Cardiac muscle cell (in vitro differentiated cells and primary cell): Measurements from ENCODE around the gene PPME1. TPM values are rescaled to one million over a fixed set of nuclear protein-coding genes. Genes with fewer than 3 reads are reported as not detected.
A peak's percentile ranks its signal among the peaks of the same experiment; 100 is the strongest.
"Not testable (repeated sequence)": the region's sequence is repeated elsewhere in the genome, so short reads cannot be mapped to it uniquely, and the experiment has no call there.

ENCODE experiments used
- DNase-seq, 2 donors: peaks; one replicate each; pipeline versions ENCODE4 v3.0.0 to v3.0.0-alpha.2; 2010 to 2017; ENCODE audit warnings: low read depth in 1 of 2, low spot score in 1 of 2
- H3K27ac ChIP-seq: fragments of 200-600 bp; sonication (generic); 2 replicates; pipeline ENCODE4 v1.5.1; 2016
- H3K27me3 ChIP-seq: fragments of 200-600 bp; sonication (generic); 2 replicates; pipeline ENCODE4 v1.6.0; 2016; ENCODE audit warnings: control low read depth
- H3K36me3 ChIP-seq: fragments of 200-600 bp; sonication (generic); 2 replicates; pipeline ENCODE4 v1.5.1; 2016; ENCODE audit warnings: control low read depth
- H3K4me1 ChIP-seq: fragments of 200-600 bp; sonication (generic); 2 replicates; pipeline ENCODE4 v1.8.1; 2017; ENCODE audit warnings: low read depth, mild to moderate bottlenecking, mixed run types
- H3K4me3 ChIP-seq: fragments of 200-600 bp; sonication (generic); 2 replicates; pipeline ENCODE4 v1.5.1; 2016; ENCODE audit warnings: mild to moderate bottlenecking
- H3K9me3 ChIP-seq: fragments of 200-600 bp; sonication (generic); 2 replicates; pipeline ENCODE4 v1.5.1; 2017; ENCODE audit warnings: low read depth, mild to moderate bottlenecking, control low read depth
- polyA plus RNA-seq: library from polyadenylated mRNA; unstranded; fragments of >200 nt; fragmentation: Nextera tagmentation; extraction: Ambion mirVana; gene quantifications from 2 replicates; pipeline ENCODE4 v1.2.1, GENCODE V29; 2016
- total RNA-seq: library from RNA; depleted of rRNA; stranded (reverse); fragments of >200 nt; gene quantifications from 2 replicates; pipeline ENCODE4 v1.2.3, GENCODE V29; 2016
- TF ChIP-seq, protein P1 (sequence below): IDR thresholded peaks from 2 replicates; pipeline ENCODE4 v1.5.1; 2012; ENCODE audit warnings: low read depth, mild to moderate bottlenecking, low read length

PPME1 gene
- total and polyA plus RNA-seq, 2 experiments from 2014 or later, result 55.2 to 109 TPM

DNA sequence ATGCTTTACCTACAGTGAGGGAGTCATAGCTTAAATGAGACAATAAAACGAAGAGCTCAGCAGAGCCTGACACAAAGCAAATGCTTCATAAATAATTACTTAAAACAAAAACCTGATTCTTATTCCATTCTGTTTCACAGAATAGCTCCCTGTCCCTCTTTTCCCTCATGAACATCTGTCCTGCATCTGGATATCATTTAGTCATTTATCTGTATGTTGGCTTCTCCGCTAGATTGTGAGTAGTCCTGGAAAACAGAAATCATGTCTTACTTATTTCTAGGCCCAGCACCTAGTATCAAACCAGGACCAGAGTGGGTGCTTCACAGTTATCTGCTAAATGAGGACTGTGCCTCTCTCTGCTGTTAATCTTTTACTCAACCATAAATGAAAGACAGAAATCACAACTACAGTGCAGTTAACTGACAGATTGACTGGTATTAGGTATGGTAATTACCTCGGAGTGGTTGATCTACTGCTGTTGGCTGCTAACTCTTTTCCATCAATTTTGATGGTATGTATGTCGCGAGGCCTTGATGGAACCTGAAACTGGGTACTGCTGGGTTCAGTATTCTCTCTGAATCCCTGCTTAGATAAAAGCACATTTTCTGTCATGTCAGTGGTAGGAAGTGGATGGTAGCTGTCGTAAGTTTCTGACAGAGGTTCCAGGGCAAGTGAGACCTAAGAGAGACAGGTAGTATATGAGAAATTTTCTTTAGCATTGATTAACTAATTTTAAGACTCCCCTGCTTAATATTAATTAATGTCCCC is 31.8 kb upstream of the PPME1 start:
- no peak for DNase-seq
- no peaks in the 10 kb centered on the region for H3K27me3 ChIP-seq
- no peak overlapping the region for H3K4me3 ChIP-seq
- H3K27ac ChIP-seq, result peak overlapping the region; percentile 96
- TF ChIP-seq, protein P1, sequence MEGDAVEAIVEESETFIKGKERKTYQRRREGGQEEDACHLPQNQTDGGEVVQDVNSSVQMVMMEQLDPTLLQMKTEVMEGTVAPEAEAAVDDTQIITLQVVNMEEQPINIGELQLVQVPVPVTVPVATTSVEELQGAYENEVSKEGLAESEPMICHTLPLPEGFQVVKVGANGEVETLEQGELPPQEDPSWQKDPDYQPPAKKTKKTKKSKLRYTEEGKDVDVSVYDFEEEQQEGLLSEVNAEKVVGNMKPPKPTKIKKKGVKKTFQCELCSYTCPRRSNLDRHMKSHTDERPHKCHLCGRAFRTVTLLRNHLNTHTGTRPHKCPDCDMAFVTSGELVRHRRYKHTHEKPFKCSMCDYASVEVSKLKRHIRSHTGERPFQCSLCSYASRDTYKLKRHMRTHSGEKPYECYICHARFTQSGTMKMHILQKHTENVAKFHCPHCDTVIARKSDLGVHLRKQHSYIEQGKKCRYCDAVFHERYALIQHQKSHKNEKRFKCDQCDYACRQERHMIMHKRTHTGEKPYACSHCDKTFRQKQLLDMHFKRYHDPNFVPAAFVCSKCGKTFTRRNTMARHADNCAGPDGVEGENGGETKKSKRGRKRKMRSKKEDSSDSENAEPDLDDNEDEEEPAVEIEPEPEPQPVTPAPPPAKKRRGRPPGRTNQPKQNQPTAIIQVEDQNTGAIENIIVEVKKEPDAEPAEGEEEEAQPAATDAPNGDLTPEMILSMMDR, result no peak
- no peaks in the 10 kb centered on the region for H3K9me3 ChIP-seq
- H3K36me3 ChIP-seq, result peaks cover 6% of the 10 kb centered on the region
- H3K4me1 ChIP-seq, result peaks cover 19% of the 10 kb centered on the region

DNA sequence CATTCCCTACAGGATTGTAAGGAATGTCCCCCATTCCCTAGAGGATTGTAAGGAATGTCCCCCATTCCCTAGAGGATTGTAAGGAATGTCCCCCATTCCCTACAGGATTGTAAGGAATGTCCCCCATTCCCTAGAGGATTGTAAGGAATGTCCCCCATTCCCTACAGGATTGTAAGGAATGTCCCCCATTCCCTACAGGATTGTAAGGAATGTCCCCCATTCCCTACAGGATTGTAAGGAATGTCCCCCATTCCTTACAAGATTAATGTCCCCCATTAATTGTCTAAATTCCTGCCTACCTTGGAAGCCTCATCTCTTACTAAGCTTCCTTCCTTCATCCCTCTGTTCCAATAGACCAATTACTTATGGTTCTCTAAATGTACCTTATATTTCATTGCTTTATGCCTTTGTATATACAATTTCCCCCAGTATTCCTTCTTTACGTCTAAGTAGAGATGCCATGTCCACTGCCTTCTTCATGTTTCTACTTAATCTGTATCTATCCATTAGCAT is 31.1 kb upstream of the PPME1 start:
- DNase-seq, H3K4me3 ChIP-seq, H3K9me3 ChIP-seq, H3K36me3 ChIP-seq, H3K27me3 ChIP-seq: not testable (repeated sequence)
- H3K27ac ChIP-seq, result peak overlapping the region; percentile 96
- peaks cover 19% of the 10 kb centered on the region for H3K4me1 ChIP-seq

DNA sequence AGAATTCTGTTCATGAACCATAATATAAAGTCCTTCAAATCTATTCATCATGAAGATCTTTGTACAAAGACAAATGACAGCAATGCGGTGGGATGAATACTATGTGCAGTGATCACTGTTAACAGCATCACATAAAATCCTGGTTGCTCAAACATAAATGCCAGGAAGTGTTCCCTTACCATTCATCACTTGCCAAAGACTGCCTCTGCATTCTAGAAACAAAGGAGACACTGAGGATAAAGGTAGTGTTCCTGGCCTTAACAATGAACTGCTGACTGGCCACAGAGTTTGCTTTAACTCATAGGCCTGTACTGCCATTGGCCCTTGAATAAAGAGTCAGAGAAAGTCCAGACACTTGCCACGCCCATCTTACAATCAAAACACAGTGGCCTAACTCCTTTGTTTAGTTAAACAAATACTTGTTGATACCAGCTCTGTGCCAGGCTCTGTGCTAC is 29.8 kb upstream of the PPME1 start:
- TF ChIP-seq, protein P1, result no peak
- no peak overlapping the region for H3K4me3 ChIP-seq
- H3K27ac ChIP-seq, result no peak overlapping the region
- H3K36me3 ChIP-seq, result peaks cover 2% of the 10 kb centered on the region
- no peaks in the 10 kb centered on the region for H3K9me3 ChIP-seq
- no peak for DNase-seq
- H3K27me3 ChIP-seq, result no peaks in the 10 kb centered on the region
- H3K4me1 ChIP-seq, result peaks cover 19% of the 10 kb centered on the region

DNA sequence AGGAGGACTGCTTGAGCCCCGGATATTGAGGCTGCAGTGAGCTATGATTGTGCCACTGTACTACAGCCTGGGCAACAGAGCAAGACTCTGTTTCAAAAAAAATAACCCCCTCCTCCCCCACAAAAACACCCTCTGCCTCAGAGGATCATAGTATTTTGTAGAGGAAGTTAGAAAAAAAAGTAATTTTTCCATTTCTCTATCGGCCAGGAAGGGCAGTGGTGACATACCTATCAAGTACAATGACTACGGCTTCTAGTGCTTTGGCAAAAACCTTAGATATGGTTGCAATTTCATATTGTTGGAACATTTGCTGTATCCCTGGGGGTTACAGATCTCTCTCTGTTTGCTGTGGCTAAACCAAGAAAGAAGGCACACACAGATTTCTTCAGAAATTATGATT is 29.2 kb upstream of the PPME1 start:
- no peak overlapping the region for H3K4me3 ChIP-seq
- no peak for DNase-seq
- no peaks in the 10 kb centered on the region for H3K27me3 ChIP-seq
- H3K36me3 ChIP-seq, result no peaks in the 10 kb centered on the region
- H3K27ac ChIP-seq, result no peak overlapping the region
- H3K4me1 ChIP-seq, result peaks cover 19% of the 10 kb centered on the region
- no peaks in the 10 kb centered on the region for H3K9me3 ChIP-seq
- TF ChIP-seq, protein P1, result no peak

DNA sequence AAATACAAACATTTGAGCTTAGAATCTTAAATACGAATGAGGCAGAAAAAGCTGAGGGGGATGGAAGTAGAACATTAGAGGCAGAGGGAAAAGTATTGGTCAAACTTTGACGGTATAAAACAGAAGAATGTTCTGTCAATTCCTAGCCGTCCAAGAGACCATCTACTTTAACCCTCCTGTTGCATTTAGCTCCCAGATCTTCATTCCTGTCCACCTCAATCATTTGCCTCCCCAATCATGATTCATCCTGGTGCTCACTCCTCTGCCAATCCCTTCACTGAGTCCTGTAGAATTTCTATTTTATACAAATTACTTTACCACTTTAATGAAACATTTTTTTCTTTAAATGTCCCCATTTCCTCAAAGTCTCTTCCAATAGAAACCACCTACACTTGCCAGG is 28.5 kb upstream of the PPME1 start:
- no peak for DNase-seq
- Histone ChIP-seq H3K4me1 (peaks cover 19% of the 10 kb centered on the region), H3K27me3 (no peaks in the 10 kb centered on the region), H3K27ac (no peak overlapping the region), H3K9me3 (no peaks in the 10 kb centered on the region), H3K36me3 (no peaks in the 10 kb centered on the region), H3K4me3 (no peak overlapping the region)
- TF ChIP-seq, protein P1, result no peak

DNA sequence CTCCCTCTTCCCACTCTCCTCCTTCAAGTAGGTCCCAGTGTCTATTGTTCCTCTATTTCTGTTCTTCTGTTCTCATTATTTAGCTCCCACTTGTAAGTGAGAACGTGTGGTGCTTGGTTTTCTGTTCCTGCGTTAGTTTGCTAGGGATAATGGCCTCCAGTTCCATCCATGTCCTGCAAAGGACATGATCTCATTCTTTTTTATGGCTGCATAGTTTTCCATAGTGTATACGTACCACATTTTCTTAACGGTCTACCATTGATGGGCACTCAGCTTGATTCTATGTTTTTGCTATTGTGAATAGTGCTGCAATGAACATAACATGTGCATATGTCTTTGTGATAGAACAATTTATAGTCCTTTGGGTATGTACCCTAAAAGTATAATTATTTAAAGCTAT is 26.5 kb upstream of the PPME1 start:
- Histone ChIP-seq H3K4me1 (peaks cover under 1% of the 10 kb centered on the region), H3K27ac (no peak overlapping the region), H3K4me3 (no peak overlapping the region), H3K27me3 (no peaks in the 10 kb centered on the region), H3K9me3 (no peaks in the 10 kb centered on the region), H3K36me3 (no peaks in the 10 kb centered on the region)
- TF ChIP-seq, protein P1, result no peak
- DNase-seq, result no peak
